Esophagus squamous epithelium (tissue), 4 donors: ENCODE data around the gene MICALL2.

Experiments
- CTCF ChIP-seq, 6 experiments: fragments of 450-650 bp in 4 of 6; fragments of 200-600 bp in 2 of 6; sonication (generic) in 2 of 6; IDR thresholded peaks; one replicate each; pipeline ENCODE4 v1.5.1; 2016 to 2019; ENCODE audit warnings: antibody characterized with exemption in 6 of 6, mild to moderate bottlenecking in 4 of 6, moderate library complexity in 4 of 6
- POLR2A ChIP-seq, 4 donors: fragments of 450-650 bp; IDR thresholded peaks; one replicate each; pipeline ENCODE4 v1.6.1; 2017; ENCODE audit warnings: antibody characterized with exemption in 4 of 4, mild to moderate bottlenecking in 4 of 4, moderate library complexity in 3 of 4

DNA sequence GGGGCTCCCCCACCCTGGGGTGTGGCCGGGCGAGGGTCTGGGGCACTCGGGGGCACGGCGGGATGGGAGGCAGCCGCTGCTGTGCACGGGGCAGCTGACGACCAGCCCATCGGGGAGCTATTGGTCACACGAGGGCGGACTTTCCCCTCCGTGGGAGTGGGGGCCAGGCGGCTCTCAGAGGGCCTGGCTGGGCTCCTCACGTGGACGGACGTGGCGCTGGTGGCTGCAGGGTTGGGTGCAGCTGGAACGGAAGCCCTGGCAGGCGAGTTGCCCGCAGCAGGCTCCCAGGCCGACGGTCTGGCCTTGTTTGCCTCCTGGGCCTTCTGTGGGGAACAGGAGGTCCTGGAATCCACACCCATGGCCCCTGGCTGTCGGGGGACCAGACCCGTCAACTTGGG, 14.3 kb downstream of the MICALL2 start:
- TF ChIP-seq CTCF (IDR thresholded peaks at IDR 0.05) (no peak), POLR2A (IDR thresholded peaks at IDR 0.05) (no peak)
